ENCODE results near the gene PFKFB2.

Gene PFKFB2

GRCh38 chr1:207009182-207009850 lies 43.8 kb upstream of the PFKFB2 start:
- no peak for TF ChIP-seq CTCF (IDR thresholded peaks at IDR 0.05; ENCODE audit: control insufficient read depth, insufficient read depth, low read depth, low read length, missing control alignments)
- no peak for DNase-seq (ENCODE audit: low read depth)
- H3K4me3 ChIP-seq (ENCODE audit: control insufficient read depth, low read depth, low read length) = no peak overlapping the region

- no peak for DNase-seq (ENCODE audit: low read depth)
- H3K4me3 ChIP-seq (ENCODE audit: control insufficient read depth, low read depth, low read length) = no peak overlapping the region
- no peak for TF ChIP-seq CTCF (IDR thresholded peaks at IDR 0.05; ENCODE audit: control insufficient read depth, insufficient read depth, low read depth, low read length, missing control alignments)
Observed at GRCh38 chr1:207009945-207010344, 43.1 kb upstream of the PFKFB2 start.

- no peak for DNase-seq (ENCODE audit: low read depth)
- no peak for TF ChIP-seq CTCF (IDR thresholded peaks at IDR 0.05; ENCODE audit: control insufficient read depth, insufficient read depth, low read depth, low read length, missing control alignments)
- H3K4me3 ChIP-seq (ENCODE audit: control insufficient read depth, low read depth, low read length) = no peak overlapping the region
Observed at GRCh38 chr1:207010726-207011125, 42.3 kb upstream of the PFKFB2 start.

- TF ChIP-seq CTCF (IDR thresholded peaks at IDR 0.05; ENCODE audit: control insufficient read depth, insufficient read depth, low read depth, low read length, missing control alignments) = no peak
- DNase-seq (ENCODE audit: low read depth) = no peak
- H3K4me3 ChIP-seq (ENCODE audit: control insufficient read depth, low read depth, low read length) = no peak overlapping the region
Observed at GRCh38 chr1:207013321-207014085, 39.6 kb upstream of the PFKFB2 start.

- no peak for DNase-seq (ENCODE audit: low read depth)
- H3K4me3 ChIP-seq (ENCODE audit: control insufficient read depth, low read depth, low read length) = no peak overlapping the region
- TF ChIP-seq CTCF (IDR thresholded peaks at IDR 0.05; ENCODE audit: control insufficient read depth, insufficient read depth, low read depth, low read length, missing control alignments) = no peak
Observed at GRCh38 chr1:207014728-207015127, 38.3 kb upstream of the PFKFB2 start.

- no peak for TF ChIP-seq CTCF (IDR thresholded peaks at IDR 0.05; ENCODE audit: control insufficient read depth, insufficient read depth, low read depth, low read length, missing control alignments)
- no peak for DNase-seq (ENCODE audit: low read depth)
- H3K4me3 ChIP-seq (ENCODE audit: control insufficient read depth, low read depth, low read length) = no peak overlapping the region
Observed at GRCh38 chr1:207015791-207016190, 37.3 kb upstream of the PFKFB2 start.

Measured in AG09309 (cell line).